Endothelial cell of umbilical vein (primary cell): ENCODE results near the gene DAW1. TPM values are rescaled to one million over a fixed set of nuclear protein-coding genes. Genes with fewer than 3 reads are reported as not detected.

Experiments
- BruUV-seq: library from RNA; stranded (reverse); fragments of 400-500 nt; replicated peaks from 2 replicates; lab custom pipeline; 2021; lab: Mats Ljungman, UMichigan
- CTCF ChIA-PET: fragments of 300-600, 350-600 bp; sonication (Branson Sonifier 250); formaldehyde crosslinking; loops from one replicate; lab custom pipeline; 2021; ENCODE audit warnings: antibody characterized with exemption, inconsistent platforms; lab: Charles Lee
- POLR2A ChIA-PET: fragments of 300-600, 350-600 bp; sonication (Branson Sonifier 250); formaldehyde crosslinking; loops from one replicate; lab custom pipeline; 2021; ENCODE audit warnings: antibody characterized with exemption, inconsistent platforms; lab: Charles Lee
- DNase-seq: peaks from one replicate; pipeline ENCODE4 v3.0.0-alpha.2; 2011; ENCODE audit warnings: low read depth, low spot score
- FAIRE-seq: peaks from 2 replicates; lab custom pipeline; 2011; peaks lifted over from hg19 to GRCh38; lab: Jason Lieb, UNC
- H2AFZ ChIP-seq: 2 replicates; pipeline ENCODE4 v1.6.0; 2012; ENCODE audit warnings: low read depth, low read length, control low read depth, inconsistent platforms
- H3K27ac ChIP-seq: 2 replicates; pipeline ENCODE4 v1.5.1; 2011; ENCODE audit warnings: low read depth, mild to moderate bottlenecking, control low read depth, low read length, moderate library complexity; ENCODE audit not compliant: insufficient read depth
- H3K27me3 ChIP-seq, 2 experiments: 2 replicates each; pipeline versions ENCODE4 v1.6.0 to v1.6.1; 2011; ENCODE audit warnings: low read length in 2 of 2, mixed read lengths in 1 of 2; ENCODE audit not compliant: control insufficient read depth in 2 of 2, insufficient read depth in 2 of 2
- H3K36me3 ChIP-seq, 2 experiments: 2 replicates in 1 of 2; 3 replicates in 1 of 2; pipeline ENCODE4 v1.5.1; 2011; ENCODE audit warnings: low read length in 2 of 2, mild to moderate bottlenecking in 1 of 2, moderate library complexity in 1 of 2; ENCODE audit not compliant: control insufficient read depth in 2 of 2, insufficient read depth in 2 of 2; ENCODE audit errors: extremely low read depth in 1 of 2
- H3K4me1 ChIP-seq: 3 replicates; pipeline ENCODE4 v1.5.1; 2011; ENCODE audit warnings: mild to moderate bottlenecking, low read length; ENCODE audit not compliant: control insufficient read depth, insufficient read depth; ENCODE audit errors: extremely low read depth
- H3K4me2 ChIP-seq: 2 replicates; pipeline ENCODE4 v1.6.1; 2011; ENCODE audit warnings: low read length, control low read depth, mixed read lengths; ENCODE audit not compliant: insufficient read depth
- H3K4me3 ChIP-seq, 3 experiments: fragments of 200-600 bp in 1 of 3; sonication (generic), shearing (Covaris generic) in 1 of 3; replicated peaks in 1 of 3; 2 replicates each; pipeline ENCODE4 v1.5.1; 2011 to 2016; ENCODE audit warnings: control low read depth in 3 of 3, low read length in 3 of 3, mild to moderate bottlenecking in 2 of 3, inconsistent platforms in 1 of 3, low read depth in 1 of 3, moderate library complexity in 1 of 3; ENCODE audit not compliant: insufficient read depth in 1 of 3
- H3K79me2 ChIP-seq: 2 replicates; pipeline ENCODE4 v1.6.0; 2012; ENCODE audit warnings: low read length, inconsistent platforms; ENCODE audit not compliant: control insufficient read depth, insufficient read depth
- H3K9ac ChIP-seq: replicated peaks from 2 replicates; pipeline ENCODE3; 2011; ENCODE audit warnings: low read length, control low read depth; ENCODE audit not compliant: insufficient read depth; ENCODE audit errors: extremely low read depth
- H3K9me1 ChIP-seq: replicated peaks from 3 replicates; pipeline ENCODE4 v1.6.0; 2011; ENCODE audit warnings: mild to moderate bottlenecking, low read length; ENCODE audit not compliant: control insufficient read depth, insufficient read depth; ENCODE audit errors: extremely low read depth
- H3K9me3 ChIP-seq: replicated peaks from 2 replicates; pipeline ENCODE4 v1.5.1; 2012; ENCODE audit warnings: low read length, inconsistent platforms; ENCODE audit not compliant: control insufficient read depth, insufficient read depth
- H4K20me1 ChIP-seq: replicated peaks from 2 replicates; pipeline ENCODE3; 2011; ENCODE audit warnings: mild to moderate bottlenecking, low read length; ENCODE audit not compliant: control insufficient read depth, insufficient read depth; ENCODE audit errors: extremely low read depth
- CTCF ChIP-seq, 2 donors: IDR thresholded peaks; 1 replicate in 1 of 2; 2 replicates in 1 of 2; pipeline ENCODE4 v1.5.1; 2011; ENCODE audit warnings: low read length in 2 of 2, mild to moderate bottlenecking in 2 of 2, moderate library complexity in 2 of 2, control low read depth in 1 of 2, inconsistent platforms in 1 of 2, low read depth in 1 of 2; ENCODE audit not compliant: insufficient read depth in 1 of 2; ENCODE audit errors: extremely low read depth in 1 of 2
- EZH2 ChIP-seq: IDR thresholded peaks from 2 replicates; pipeline ENCODE4 v1.6.1; 2012; ENCODE audit warnings: borderline replicate concordance, low read depth, mild to moderate bottlenecking, moderate library complexity, low read length, inconsistent platforms; ENCODE audit not compliant: severe bottlenecking
- FOS ChIP-seq: IDR thresholded peaks from 2 replicates; pipeline ENCODE4 v1.6.1; 2011; ENCODE audit warnings: mild to moderate bottlenecking, low read length, moderate library complexity, borderline replicate concordance; ENCODE audit not compliant: insufficient read depth
- GATA2 ChIP-seq: IDR thresholded peaks from 2 replicates; pipeline ENCODE4 v1.7.0; 2011; ENCODE audit warnings: low read depth, mild to moderate bottlenecking, moderate library complexity, mixed read lengths, low read length; ENCODE audit not compliant: insufficient read length, insufficient read depth
- JUN ChIP-seq: IDR thresholded peaks from 2 replicates; pipeline ENCODE4 v1.6.1; 2011; ENCODE audit warnings: borderline replicate concordance, low read depth; ENCODE audit not compliant: insufficient read length, insufficient read depth
- MAX ChIP-seq: IDR thresholded peaks from 2 replicates; pipeline ENCODE4 v1.6.1; 2011; ENCODE audit not compliant: insufficient read depth, insufficient read length
- MYC ChIP-seq: IDR thresholded peaks from one replicate; pipeline ENCODE4 v1.6.1; 2011; ENCODE audit warnings: mild to moderate bottlenecking, low read depth, low read length
- POLR2A ChIP-seq: IDR thresholded peaks from 2 replicates; pipeline ENCODE4 v1.6.1; 2012; ENCODE audit warnings: low read depth, mild to moderate bottlenecking, control low read depth, low read length
- POLR2AphosphoS5 ChIP-seq: IDR thresholded peaks from 2 replicates; pipeline ENCODE4 v1.6.1; 2012; ENCODE audit warnings: low read depth, mild to moderate bottlenecking, control low read depth, low read length, moderate library complexity; ENCODE audit not compliant: insufficient read depth
- dilution Hi-C: fragments of 300-500 bp; cut with MboI; formaldehyde crosslinking; loops from one replicate; pipeline ENCODE4 v1.15.0; 2019; ENCODE audit warnings: low sequenced_read_pairs; ENCODE audit not compliant: extremely low pct_ligation_motif_present
- intact Hi-C: fragments of 100-400 bp; cut with micrococcal nuclease; formaldehyde crosslinking; loops from one replicate; pipeline ENCODE4 v1.10.0; 2022
- polyA plus RNA-seq, 4 experiments: library from polyadenylated mRNA; depleted of rRNA in 3 of 4; stranded (reverse) in 3 of 4; unstranded in 1 of 4; fragments of >200 nt; gene quantifications; 2 replicates each; pipeline versions ENCODE4 v1.2.1 to v1.2.3, GENCODE V29; 2011 to 2012; ENCODE audit warnings: missing spikeins in 1 of 4
- total RNA-seq: library from RNA; stranded (reverse); gene quantifications from 2 replicates; pipeline ENCODE4 v1.2.3, GENCODE V29; 2021

DAW1 gene
- total and polyA plus RNA-seq, 2 donors (not counting 3 experiments of a cell fraction or from before 2014, with no cell fraction given): 1.2 to 2.0 TPM

GRCh38 chr2:227865291-227865690 lies 6.1 kb upstream of the DAW1 start:
- no peak overlapping the region for H3K27ac ChIP-seq
- CTCF ChIA-PET: interaction anchor here (0.6 kb wide), 1 partner anchor 12 kb away, joined by 3 read pairs; no protein-coding TSS in a partner anchor
- H3K4me2 ChIP-seq: no peak overlapping the region
- BruUV-seq: no TSS peak
- no peaks in the 10 kb centered on the region for H3K36me3 ChIP-seq
- no peaks in the 10 kb centered on the region for H4K20me1 ChIP-seq
- no peaks in the 10 kb centered on the region for H3K27me3 ChIP-seq
- H3K79me2 ChIP-seq: no peaks in the 10 kb centered on the region
- no peak overlapping the region for H2AFZ ChIP-seq
- TF ChIP-seq JUN (no peak), POLR2A (no peak), MYC (no peak), FOS (no peak), CTCF (IDR thresholded peaks at IDR 0.05; ENCODE audit: extremely low read depth in 1 of 2, insufficient read depth in 1 of 2, low read depth in 1 of 2, low read length in 2 of 2) (no peak), MAX (no peak), POLR2AphosphoS5 (no peak), GATA2 (no peak), EZH2 (no peak)
- H3K9ac ChIP-seq: no peak overlapping the region
- POLR2A ChIA-PET: no interaction called here
- dilution Hi-C loops (no loop called here), intact Hi-C loops (no loop called here)
- no peak overlapping the region for H3K4me3 ChIP-seq
- H3K4me1 ChIP-seq: peaks cover 42% of the 10 kb centered on the region
- FAIRE-seq (no peak), DNase-seq (no peak)
- no peaks in the 10 kb centered on the region for H3K9me1 ChIP-seq
- no peaks in the 10 kb centered on the region for H3K9me3 ChIP-seq
